Posterior vena cava (tissue), 2 donors: Measurements from ENCODE around the gene HDAC4. TPM values are rescaled to one million over a fixed set of nuclear protein-coding genes. Genes with fewer than 3 reads are reported as not detected.

Experiments used
- DNase-seq: peaks from one replicate; pipeline ENCODE4 v3.0.0-alpha.2; 2020; ENCODE audit warnings: low spot score
- intact Hi-C, 2 donors: fragments of 100-400 bp; cut with DNase I; formaldehyde crosslinking; loops; one replicate each; pipeline versions ENCODE4 v1.14.1 to v1.14.2; 2022 to 2023
- total RNA-seq, 2 donors: library from RNA; stranded (reverse); fragmentation: NEBNext Ultra II Directional; extraction: Animal tissue kit (Norgen Biotek cat#: 25700); gene quantifications; one replicate each; pipeline ENCODE4 v1.2.1, GENCODE V29; 2021
- donor health status: DM: yes; HTN: yes; CAD: no.
- donor health status: DM: yes; HTN: yes; CAD: no.

Gene HDAC4
- total RNA-seq, 2 donors from 2014 or later = 47.6 to 66.9 TPM

GRCh38 chr2:239116456-239117246 lies 284.2 kb downstream of the HDAC4 start:
- intact Hi-C loops = no loop called here
- DNase-seq = no peak

GRCh38 chr2:239115616-239116015 lies 285.2 kb downstream of the HDAC4 start:
- intact Hi-C loops = no loop called here
- no peak for DNase-seq

GRCh38 chr2:239114616-239115265 lies 286.1 kb downstream of the HDAC4 start:
- intact Hi-C loops = no loop called here
- no peak for DNase-seq

GRCh38 chr2:239114119-239114581 lies 286.7 kb downstream of the HDAC4 start:
- intact Hi-C loops = no loop called here

GRCh38 chr2:239113615-239114014 lies 287.2 kb downstream of the HDAC4 start:
- no peak for DNase-seq
- intact Hi-C loops = no loop called here

More at GRCh38 chr2:239114119-239114581, 286.7 kb downstream of the HDAC4 start:
- DNase-seq = no peak

- intact Hi-C loops = no loop called here
- DNase-seq = no peak
Measured at GRCh38 chr2:239113171-239113570, 287.6 kb downstream of the HDAC4 start.

- intact Hi-C loops = no loop called here
- DNase-seq = no peak
Measured at GRCh38 chr2:239112127-239112774, 288.6 kb downstream of the HDAC4 start.

GRCh38 chr2:239111401-239112100 lies 289.3 kb downstream of the HDAC4 start:
- intact Hi-C loops = no loop called here

GRCh38 chr2:239110595-239111048 lies 290.2 kb downstream of the HDAC4 start:
- peak; percentile 92 for DNase-seq
- intact Hi-C loops = no loop called here

More at GRCh38 chr2:239111401-239112100, 289.3 kb downstream of the HDAC4 start:
- no peak for DNase-seq

GRCh38 chr2:239109928-239110545 lies 290.8 kb downstream of the HDAC4 start:
- intact Hi-C loops = no loop called here
- DNase-seq = no peak

GRCh38 chr2:239109041-239109927 lies 291.5 kb downstream of the HDAC4 start:
- intact Hi-C loops = no loop called here
- no peak for DNase-seq

- intact Hi-C loops = no loop called here
- no peak for DNase-seq
Measured at GRCh38 chr2:239108459-239108858, 292.4 kb downstream of the HDAC4 start.

GRCh38 chr2:239107936-239108335 lies 292.9 kb downstream of the HDAC4 start:
- no peak for DNase-seq
- intact Hi-C loops = no loop called here

- DNase-seq = no peak
- intact Hi-C loops = no loop called here
Measured at GRCh38 chr2:239106966-239107365, 293.9 kb downstream of the HDAC4 start.

- intact Hi-C loops = no loop called here
- no peak for DNase-seq
Measured at GRCh38 chr2:239106314-239106908, 294.4 kb downstream of the HDAC4 start.

GRCh38 chr2:239105234-239105633 lies 295.6 kb downstream of the HDAC4 start:
- intact Hi-C loops = no loop called here
- no peak for DNase-seq

GRCh38 chr2:239104800-239105199 lies 296.0 kb downstream of the HDAC4 start:
- no peak for DNase-seq
- intact Hi-C loops = no loop called here
